ENCODE results near the gene PIK3R6. TPM values are rescaled to one million over a fixed set of nuclear protein-coding genes. Genes with fewer than 3 reads are reported as not detected.

PIK3R6 gene
- total and polyA plus RNA-seq, 2 of the 4 experiments (the other 2 are of a cell fraction) = not detected

- no peak overlapping the region for H3K4me2 ChIP-seq (ENCODE audit: low read depth, low read length)
- no peaks in the 10 kb centered on the region for H3K4me1 ChIP-seq (ENCODE audit: control insufficient read depth, insufficient read depth, low read length)
- WGBS, 2 experiments (ENCODE audit: extremely low coverage in 2 of 2, insufficient read length in 1 of 2) = 65% methylated on average over 4 of the region's 19 CpGs; no CpG with 5 or more reads in 1 of the 2 experiments
- H2BK20ac ChIP-seq (ENCODE audit: low read depth, low read length) = no peak overlapping the region
- H3K79me1 ChIP-seq (ENCODE audit: low read depth in 1 of 2, low read length in 2 of 2) = no peaks in the 10 kb centered on the region
- CTCF ChIA-PET = no interaction called here
- ATAC-seq (ENCODE audit: low read depth) = no peak
- no peak overlapping the region for H2AK5ac ChIP-seq (ENCODE audit: low read depth, low read length)
- no peak overlapping the region for H4K91ac ChIP-seq (ENCODE audit: insufficient read depth, low read depth, low read length)
- dilution Hi-C loops (cut with HindIII; ENCODE audit: low sequenced_read_pairs, unreplicated experiment) = no loop called here
- no peak overlapping the region for H3K4ac ChIP-seq (ENCODE audit: low read depth, low read length)
- intact Hi-C loops (cut with micrococcal nuclease) = no loop called here
- no peak overlapping the region for H3K18ac ChIP-seq (ENCODE audit: low read depth, low read length)
- H3K27me3 ChIP-seq (ENCODE audit: control insufficient read depth, insufficient read depth, low read length) = no peaks in the 10 kb centered on the region; the same call in 1 of the 2 replicates
- no peak overlapping the region for H3K23ac ChIP-seq (ENCODE audit: low read depth, low read length)
- in situ Hi-C loops (cut with MboI; ENCODE audit: low sequenced_read_pairs) = no loop called here
- no peaks in the 10 kb centered on the region for H3K9me3 ChIP-seq (ENCODE audit: control insufficient read depth, insufficient read depth, low read length)
- H3K56ac ChIP-seq (ENCODE audit: extremely low read depth, insufficient read depth, low read length) = no peak overlapping the region
- H3K9me1 ChIP-seq (ENCODE audit: insufficient read depth, low read length) = no peaks in the 10 kb centered on the region
- no peak overlapping the region for H2AK9ac ChIP-seq (replicated peaks; ENCODE audit: low read depth, low read length, poor library complexity)
- H2BK120ac ChIP-seq (ENCODE audit: low read depth, low read length) = no peak overlapping the region
- H3K14ac ChIP-seq (replicated peaks; ENCODE audit: low read depth, low read length) = no peak overlapping the region
- no peak overlapping the region for H3K4me3 ChIP-seq (ENCODE audit: insufficient read depth, low read depth, low read length)
- H3K27ac ChIP-seq (ENCODE audit: insufficient read depth, low read length) = no peak overlapping the region
- no peak overlapping the region for H2BK5ac ChIP-seq (ENCODE audit: low read depth, low read length, poor library complexity, severe bottlenecking)
- H3K36me3 ChIP-seq (ENCODE audit: control insufficient read depth, insufficient read depth, low read length) = no peaks in the 10 kb centered on the region
- no peaks in the 10 kb centered on the region for H4K20me1 ChIP-seq (ENCODE audit: insufficient read depth, low read length)
- BruUV-seq (replicated peaks) = no TSS peak
- POLR2A ChIA-PET (ENCODE audit: unreplicated experiment) = no interaction called here
- H4K5ac ChIP-seq (ENCODE audit: low read depth, low read length) = no peak overlapping the region
- no peak overlapping the region for H2AFZ ChIP-seq (replicated peaks; ENCODE audit: low read length, poor library complexity)
- no peak overlapping the region for H3K9ac ChIP-seq (ENCODE audit: low read depth, low read length)
- H2BK15ac ChIP-seq (ENCODE audit: low read depth, low read length) = no peak overlapping the region
- H4K8ac ChIP-seq (ENCODE audit: low read depth in 2 of 2, low read length in 2 of 2) = no peak overlapping the region
- DNase-seq = no peak
- TF ChIP-seq MAZ (IDR thresholded peaks at IDR 0.05; ENCODE audit: borderline replicate concordance, low read depth, low read length) (no peak), SMC3 (IDR thresholded peaks at IDR 0.05; ENCODE audit: low read depth, low read length) (no peak), USF2 (IDR thresholded peaks at IDR 0.05; ENCODE audit: low read depth, low read length) (no peak), RCOR1 (IDR thresholded peaks at IDR 0.05; ENCODE audit: insufficient replicate concordance, low read length) (no peak), RAD21 (IDR thresholded peaks at IDR 0.05; ENCODE audit: low read length) (no peak), BHLHE40 (IDR thresholded peaks at IDR 0.05; ENCODE audit: low read depth, low read length) (no peak), CHD1 (IDR thresholded peaks at IDR 0.05; ENCODE audit: low read depth, low read length) (no peak), POLR2A (IDR thresholded peaks at IDR 0.05; ENCODE audit: low read depth, low read length) (no peak), CEBPB (IDR thresholded peaks at IDR 0.05; ENCODE audit: low read depth, low read length) (no peak), FOS (IDR thresholded peaks at IDR 0.05; ENCODE audit: low read depth, low read length) (no peak), MXI1 (IDR thresholded peaks at IDR 0.05; ENCODE audit: borderline replicate concordance, low read depth, low read length) (no peak), NFE2L2 (IDR thresholded peaks at IDR 0.05; ENCODE audit: low read depth, low read length) (no peak), RFX5 (IDR thresholded peaks at IDR 0.05; ENCODE audit: low read depth, low read length) (no peak), ELK1 (IDR thresholded peaks at IDR 0.05; ENCODE audit: borderline replicate concordance, low read depth, low read length) (no peak)
- TF ChIP-seq, protein P1, sequence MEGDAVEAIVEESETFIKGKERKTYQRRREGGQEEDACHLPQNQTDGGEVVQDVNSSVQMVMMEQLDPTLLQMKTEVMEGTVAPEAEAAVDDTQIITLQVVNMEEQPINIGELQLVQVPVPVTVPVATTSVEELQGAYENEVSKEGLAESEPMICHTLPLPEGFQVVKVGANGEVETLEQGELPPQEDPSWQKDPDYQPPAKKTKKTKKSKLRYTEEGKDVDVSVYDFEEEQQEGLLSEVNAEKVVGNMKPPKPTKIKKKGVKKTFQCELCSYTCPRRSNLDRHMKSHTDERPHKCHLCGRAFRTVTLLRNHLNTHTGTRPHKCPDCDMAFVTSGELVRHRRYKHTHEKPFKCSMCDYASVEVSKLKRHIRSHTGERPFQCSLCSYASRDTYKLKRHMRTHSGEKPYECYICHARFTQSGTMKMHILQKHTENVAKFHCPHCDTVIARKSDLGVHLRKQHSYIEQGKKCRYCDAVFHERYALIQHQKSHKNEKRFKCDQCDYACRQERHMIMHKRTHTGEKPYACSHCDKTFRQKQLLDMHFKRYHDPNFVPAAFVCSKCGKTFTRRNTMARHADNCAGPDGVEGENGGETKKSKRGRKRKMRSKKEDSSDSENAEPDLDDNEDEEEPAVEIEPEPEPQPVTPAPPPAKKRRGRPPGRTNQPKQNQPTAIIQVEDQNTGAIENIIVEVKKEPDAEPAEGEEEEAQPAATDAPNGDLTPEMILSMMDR (conservative IDR thresholded peaks at IDR 0.05; ENCODE audit: low read depth, low read length) = no peak
Observed at GRCh38 chr17:8873801-8874715, 6.6 kb upstream of the PIK3R6 start.
